GM21360 (cell line): ENCODE measurements around the gene MYOZ3.

Experiments
- ATAC-seq: cut with Tn5 transposase; IDR thresholded peaks from one replicate; pipeline ENCODE4 v1.9.1; 2021; ENCODE audit warnings: mild to moderate bottlenecking, moderate library complexity; ENCODE audit not compliant: unreplicated experiment

MYOZ3 gene

GRCh38 chr5:150658699-150659265 is 2.3 kb upstream of the MYOZ3 start:
- no peak for ATAC-seq

- no peak for ATAC-seq
These were observed 1.5 kb upstream of the MYOZ3 start for GRCh38 chr5:150659360-150660107.

- no peak for ATAC-seq
These were observed 781 bp upstream of the MYOZ3 start for GRCh38 chr5:150660108-150660831.

GRCh38 chr5:150661821-150662596 is 958 bp downstream of the MYOZ3 start:
- ATAC-seq, result no peak

GRCh38 chr5:150662731-150663516 is 1.9 kb downstream of the MYOZ3 start:
- no peak for ATAC-seq

- ATAC-seq, result no peak
These were observed 2.9 kb downstream of the MYOZ3 start for GRCh38 chr5:150663936-150664335.

- ATAC-seq, result no peak
These were observed 4.0 kb downstream of the MYOZ3 start for GRCh38 chr5:150665044-150665443.

GRCh38 chr5:150670275-150670947 is 9.4 kb downstream of the MYOZ3 start:
- no peak for ATAC-seq

GRCh38 chr5:150670948-150671310 is 9.9 kb downstream of the MYOZ3 start:
- no peak for ATAC-seq

- no peak for ATAC-seq
These were observed 10.6 kb downstream of the MYOZ3 start for GRCh38 chr5:150671509-150672236.

GRCh38 chr5:150672237-150672883 is 11.3 kb downstream of the MYOZ3 start:
- no peak for ATAC-seq

- ATAC-seq, result no peak
These were observed 11.8 kb downstream of the MYOZ3 start for GRCh38 chr5:150672884-150673275.

- ATAC-seq, result no peak
These were observed 13.3 kb downstream of the MYOZ3 start for GRCh38 chr5:150674341-150674821.

- no peak for ATAC-seq
These were observed 14.0 kb downstream of the MYOZ3 start for GRCh38 chr5:150675069-150675468.

GRCh38 chr5:150676578-150676977 is 15.5 kb downstream of the MYOZ3 start:
- ATAC-seq, result no peak

GRCh38 chr5:150689120-150689519 is 28.1 kb downstream of the MYOZ3 start:
- no peak for ATAC-seq

- no peak for ATAC-seq
These were observed 29.7 kb downstream of the MYOZ3 start for GRCh38 chr5:150690760-150691159.

- ATAC-seq, result no peak
These were observed 31.2 kb downstream of the MYOZ3 start for GRCh38 chr5:150692276-150692675.

GRCh38 chr5:150694612-150695011 is 33.6 kb downstream of the MYOZ3 start:
- ATAC-seq, result no peak
